ENCODE results near the gene ATP5MC3. TPM values are rescaled to one million over a fixed set of nuclear protein-coding genes. Genes with fewer than 3 reads are reported as not detected.

Gene ATP5MC3
- total and polyA plus RNA-seq, 2 donors (not counting 3 experiments of a cell fraction or from before 2014, with no cell fraction given): 201 to 452 TPM

DNA sequence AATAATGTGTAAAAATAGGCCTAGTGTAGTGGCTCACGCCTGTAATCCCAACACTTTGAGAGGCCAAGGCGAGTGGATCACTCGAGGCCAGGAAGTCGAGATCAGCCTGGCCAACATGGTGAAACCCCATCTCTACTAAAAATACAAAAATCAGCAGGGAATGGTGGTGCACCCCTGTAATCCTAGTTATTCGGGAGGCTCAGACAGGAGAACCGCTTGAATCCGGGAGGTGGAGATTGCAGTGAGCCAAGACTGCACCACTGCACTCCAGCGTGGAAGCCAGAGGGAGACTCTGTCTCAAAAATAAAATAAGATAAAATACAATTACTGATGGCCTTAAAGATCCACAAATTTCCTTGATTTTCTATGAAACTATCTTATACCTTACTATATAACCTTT, 17.3 kb downstream of the ATP5MC3 start:
- CTCF ChIA-PET: no interaction called here
- no peaks in the 10 kb centered on the region for H3K9me1 ChIP-seq (replicated peaks; ENCODE audit: control insufficient read depth, extremely low read depth, insufficient read depth, low read length)
- BruUV-seq (replicated peaks): no TSS peak
- H3K79me2 ChIP-seq (ENCODE audit: control insufficient read depth, insufficient read depth, low read length): peaks cover 84% of the 10 kb centered on the region
- no peaks in the 10 kb centered on the region for H3K9me3 ChIP-seq (replicated peaks; ENCODE audit: control insufficient read depth, insufficient read depth, low read length)
- no peak overlapping the region for H3K4me3 ChIP-seq (replicated peaks in 1 of 3; ENCODE audit: insufficient read depth in 1 of 3, low read depth in 1 of 3, low read length in 3 of 3)
- DNase-seq (ENCODE audit: low read depth, low spot score) (no peak), FAIRE-seq (no peak)
- TF ChIP-seq EZH2 (IDR thresholded peaks at IDR 0.05; ENCODE audit: borderline replicate concordance, low read depth, low read length, severe bottlenecking) (no peak), JUN (IDR thresholded peaks at IDR 0.05; ENCODE audit: borderline replicate concordance, insufficient read depth, insufficient read length, low read depth) (no peak), POLR2AphosphoS5 (IDR thresholded peaks at IDR 0.05; ENCODE audit: insufficient read depth, low read depth, low read length) (no peak), MAX (IDR thresholded peaks at IDR 0.05; ENCODE audit: insufficient read depth, insufficient read length) (no peak), POLR2A (IDR thresholded peaks at IDR 0.05; ENCODE audit: low read depth, low read length) (no peak), FOS (IDR thresholded peaks at IDR 0.05; ENCODE audit: borderline replicate concordance, insufficient read depth, low read length) (no peak), GATA2 (IDR thresholded peaks at IDR 0.05; ENCODE audit: insufficient read depth, insufficient read length, low read depth, low read length) (no peak), CTCF (IDR thresholded peaks at IDR 0.05; ENCODE audit: extremely low read depth in 1 of 2, insufficient read depth in 1 of 2, low read depth in 1 of 2, low read length in 2 of 2) (no peak), MYC (IDR thresholded peaks at IDR 0.05; ENCODE audit: low read depth, low read length) (no peak)
- no peak overlapping the region for H3K9ac ChIP-seq (replicated peaks; ENCODE audit: extremely low read depth, insufficient read depth, low read length)
- no peak overlapping the region for H2AFZ ChIP-seq (ENCODE audit: low read depth, low read length)
- H3K27me3 ChIP-seq (ENCODE audit: control insufficient read depth in 2 of 2, insufficient read depth in 2 of 2, low read length in 2 of 2): no peaks in the 10 kb centered on the region
- intact Hi-C loops (cut with micrococcal nuclease): loop anchor here (10.0 kb wide), 1 partner anchor 399 kb away; the partner anchor contains the start of gene CHRNA1
- no peak overlapping the region for H3K27ac ChIP-seq (ENCODE audit: insufficient read depth, low read depth, low read length)
- H4K20me1 ChIP-seq (replicated peaks; ENCODE audit: control insufficient read depth, extremely low read depth, insufficient read depth, low read length): peaks cover 20% of the 10 kb centered on the region
- no peak overlapping the region for H3K4me2 ChIP-seq (ENCODE audit: insufficient read depth, low read length)
- no peaks in the 10 kb centered on the region for H3K36me3 ChIP-seq (ENCODE audit: control insufficient read depth in 2 of 2, extremely low read depth in 1 of 2, insufficient read depth in 2 of 2, low read length in 2 of 2)
- H3K4me1 ChIP-seq (ENCODE audit: control insufficient read depth, extremely low read depth, insufficient read depth, low read length): peaks cover 11% of the 10 kb centered on the region
- dilution Hi-C loops (cut with MboI; ENCODE audit: extremely low pct_ligation_motif_present, low sequenced_read_pairs): no loop called here
- POLR2A ChIA-PET: no interaction called here

Data from endothelial cell of umbilical vein (primary cell).